GM12874 (cell line): ENCODE data around the gene TSEN15.

Source experiments
- CTCF ChIP-seq: IDR thresholded peaks from 2 replicates; pipeline ENCODE4 v1.5.1; 2011; ENCODE audit warnings: low read depth, mild to moderate bottlenecking, control low read depth, low read length, moderate library complexity; ENCODE audit not compliant: insufficient read depth

The TSEN15 gene

GRCh38 chr1:184031409-184032107 is 20.0 kb upstream of the TSEN15 start:
- TF ChIP-seq CTCF, result no peak

DNA sequence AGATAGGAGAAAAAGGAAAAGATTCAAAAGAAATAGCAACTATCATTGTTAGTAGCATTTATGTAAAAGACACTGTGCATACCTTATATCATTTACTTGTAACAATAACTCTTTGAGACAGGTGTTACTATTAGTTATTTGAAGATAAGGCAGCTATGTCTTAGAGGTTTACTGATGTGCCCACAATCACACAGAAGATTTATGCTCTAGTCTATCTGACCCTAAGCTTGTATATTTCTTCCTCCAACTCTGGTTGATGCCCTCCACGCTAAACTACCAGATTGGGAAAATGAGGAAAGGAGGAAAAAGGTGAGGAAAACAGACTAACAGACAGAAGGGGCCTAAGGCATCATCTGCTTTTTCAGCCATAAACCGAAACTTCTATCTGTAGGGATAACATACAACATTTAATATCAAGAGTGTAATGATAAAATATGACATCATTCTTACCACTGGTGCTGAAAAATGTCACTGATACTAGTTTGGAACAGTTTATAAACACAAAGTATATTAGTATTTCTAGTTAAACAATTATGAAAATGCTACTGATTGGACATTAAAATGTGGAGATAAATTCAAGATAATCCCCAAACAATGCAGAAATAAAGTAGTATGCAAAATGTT is 19.1 kb upstream of the TSEN15 start:
- TF ChIP-seq CTCF, result no peak

- no peak for TF ChIP-seq CTCF
Observed at GRCh38 chr1:184032930-184033418, 18.6 kb upstream of the TSEN15 start.

DNA sequence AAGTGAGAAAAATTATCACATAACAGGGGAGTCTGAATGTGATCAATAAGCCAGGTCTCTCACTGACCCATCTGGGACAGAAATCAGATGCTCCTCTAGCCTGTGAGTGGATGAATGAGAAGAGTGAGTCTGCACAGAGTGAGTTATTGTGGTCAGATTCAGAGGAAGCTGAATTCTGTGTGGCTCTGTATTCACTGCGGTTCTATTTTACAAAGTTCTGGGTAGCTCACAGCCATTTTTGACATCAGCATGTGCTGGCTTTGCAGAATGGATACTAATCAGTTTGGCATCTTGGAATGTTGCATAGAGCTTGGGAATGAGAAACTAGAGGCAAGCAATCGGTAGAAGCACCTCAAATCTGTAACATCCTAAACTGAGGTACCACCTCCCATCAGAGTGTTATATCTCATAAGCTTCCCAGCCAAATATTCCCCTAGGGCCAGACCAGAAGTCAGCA is 17.8 kb upstream of the TSEN15 start:
- TF ChIP-seq CTCF, result no peak

- TF ChIP-seq CTCF, result no peak
Observed at GRCh38 chr1:184034761-184035379, 16.7 kb upstream of the TSEN15 start.

GRCh38 chr1:184035719-184036516 is 15.6 kb upstream of the TSEN15 start:
- no peak for TF ChIP-seq CTCF

- no peak for TF ChIP-seq CTCF
Observed at GRCh38 chr1:184036517-184036949, 15.0 kb upstream of the TSEN15 start.
